GM12874 (cell line): ENCODE results near the gene CTAGE1.

Experiments used
- CTCF ChIP-seq: IDR thresholded peaks from 2 replicates; pipeline ENCODE4 v1.5.1; 2011; ENCODE audit warnings: low read depth, mild to moderate bottlenecking, control low read depth, low read length, moderate library complexity; ENCODE audit not compliant: insufficient read depth

CTAGE1 gene

GRCh38 chr18:22387364-22387763 is 30.4 kb downstream of the CTAGE1 start:
- no peak for TF ChIP-seq CTCF

DNA sequence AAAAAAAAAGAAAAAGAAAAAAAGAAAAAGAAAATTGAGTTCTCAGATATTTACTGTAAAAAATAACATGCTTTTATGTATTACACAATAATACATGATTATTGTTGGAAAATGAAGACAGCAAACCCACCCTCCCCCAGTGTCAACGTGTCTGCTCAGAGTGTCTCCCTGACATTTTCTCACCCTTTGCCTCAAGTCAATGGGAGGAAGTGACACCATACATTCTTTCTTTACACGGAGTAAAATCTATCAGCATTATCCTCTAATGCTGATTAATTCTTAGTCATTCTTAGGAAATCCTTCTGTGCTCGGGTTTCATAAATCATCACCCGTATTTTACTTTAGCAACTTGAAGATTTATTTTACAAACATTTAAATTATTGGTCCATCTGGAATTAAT is 32.0 kb downstream of the CTAGE1 start:
- TF ChIP-seq CTCF = no peak

GRCh38 chr18:22378672-22379282 is 38.9 kb downstream of the CTAGE1 start:
- TF ChIP-seq CTCF = peak; percentile 44; the same call in 1 of the 2 replicates

GRCh38 chr18:22377769-22378168 is 39.9 kb downstream of the CTAGE1 start:
- no peak for TF ChIP-seq CTCF

DNA sequence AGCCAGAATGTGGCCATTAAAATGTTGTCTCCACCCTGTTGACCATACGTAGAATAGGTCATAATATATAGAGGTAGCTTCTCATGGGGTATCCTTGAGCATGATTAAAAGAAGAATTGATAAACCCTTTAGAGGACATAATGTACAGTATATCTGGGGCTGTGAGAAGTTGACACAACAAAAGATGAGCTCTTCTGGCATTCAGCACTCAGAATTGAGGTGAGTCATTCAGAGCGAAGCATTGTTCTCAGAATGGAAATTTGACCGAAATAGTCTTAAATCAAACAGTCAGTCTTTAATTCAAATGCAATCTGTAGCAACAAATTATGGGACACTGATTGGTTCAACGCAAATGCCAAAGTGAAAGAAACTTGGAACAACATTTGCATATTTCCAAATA is 47.3 kb downstream of the CTAGE1 start:
- no peak for TF ChIP-seq CTCF

- no peak for TF ChIP-seq CTCF
Observed at GRCh38 chr18:22368021-22368420, 49.7 kb downstream of the CTAGE1 start.

- no peak for TF ChIP-seq CTCF
Observed at GRCh38 chr18:22367303-22367702, 50.4 kb downstream of the CTAGE1 start.
